HG02642 (cell line): ENCODE measurements around the gene METTL16.
"Not testable (repeated sequence)": the region's sequence is repeated elsewhere in the genome, so short reads cannot be mapped to it uniquely, and the experiment has no call there.

Experiments used
- ATAC-seq: cut with Tn5 transposase; IDR thresholded peaks from one replicate; pipeline ENCODE4 v1.9.1; 2021; ENCODE audit warnings: mild to moderate bottlenecking; ENCODE audit not compliant: unreplicated experiment, poor library complexity

Gene METTL16

GRCh38 chr17:2503627-2504026 lies 8.1 kb downstream of the METTL16 start:
- ATAC-seq = no peak

- no peak for ATAC-seq
These were observed 8.7 kb downstream of the METTL16 start for GRCh38 chr17:2502871-2503580.

- no peak for ATAC-seq
These were observed 11.2 kb downstream of the METTL16 start for GRCh38 chr17:2500446-2500845.

GRCh38 chr17:2489286-2489685 lies 22.4 kb downstream of the METTL16 start:
- ATAC-seq = not testable (repeated sequence)

GRCh38 chr17:2487306-2487705 lies 24.4 kb downstream of the METTL16 start:
- no peak for ATAC-seq

GRCh38 chr17:2486709-2487108 lies 25.0 kb downstream of the METTL16 start:
- ATAC-seq = not testable (repeated sequence)

GRCh38 chr17:2485970-2486369 lies 25.7 kb downstream of the METTL16 start:
- ATAC-seq = no peak

- no peak for ATAC-seq
These were observed 26.1 kb downstream of the METTL16 start for GRCh38 chr17:2485543-2485942.

GRCh38 chr17:2484876-2485275 lies 26.8 kb downstream of the METTL16 start:
- no peak for ATAC-seq

GRCh38 chr17:2483084-2483483 lies 28.6 kb downstream of the METTL16 start:
- ATAC-seq = no peak

- ATAC-seq = no peak
These were observed 29.5 kb downstream of the METTL16 start for GRCh38 chr17:2482218-2482617.

GRCh38 chr17:2481760-2482159 lies 29.9 kb downstream of the METTL16 start:
- no peak for ATAC-seq

- no peak for ATAC-seq
These were observed 33.2 kb downstream of the METTL16 start for GRCh38 chr17:2478458-2478857.

GRCh38 chr17:2475056-2475455 lies 36.6 kb downstream of the METTL16 start:
- no peak for ATAC-seq

GRCh38 chr17:2474371-2474770 lies 37.3 kb downstream of the METTL16 start:
- ATAC-seq = no peak

GRCh38 chr17:2468270-2468669 lies 43.4 kb downstream of the METTL16 start:
- ATAC-seq = no peak

GRCh38 chr17:2466931-2467330 lies 44.8 kb downstream of the METTL16 start:
- ATAC-seq = no peak

GRCh38 chr17:2462481-2462880 lies 49.2 kb downstream of the METTL16 start:
- ATAC-seq = no peak

GRCh38 chr17:2459917-2460271 lies 51.8 kb downstream of the METTL16 start:
- ATAC-seq = no peak

- ATAC-seq = no peak
These were observed 53.8 kb downstream of the METTL16 start for GRCh38 chr17:2457913-2458312.

GRCh38 chr17:2456475-2456874 lies 55.2 kb downstream of the METTL16 start:
- ATAC-seq = no peak

GRCh38 chr17:2455956-2456355 lies 55.7 kb downstream of the METTL16 start:
- no peak for ATAC-seq

- ATAC-seq = no peak
These were observed 57.8 kb downstream of the METTL16 start for GRCh38 chr17:2453866-2454265.
